ENCODE measurements around the gene PPDPF. TPM values are rescaled to one million over a fixed set of nuclear protein-coding genes. Genes with fewer than 3 reads are reported as not detected.
A peak's percentile ranks its signal among the peaks of the same experiment; 100 is the strongest.

PPDPF gene
- total and polyA plus RNA-seq, 2 donors (not counting 3 experiments of a cell fraction or from before 2014, with no cell fraction given), result 52.2 to 219 TPM

DNA sequence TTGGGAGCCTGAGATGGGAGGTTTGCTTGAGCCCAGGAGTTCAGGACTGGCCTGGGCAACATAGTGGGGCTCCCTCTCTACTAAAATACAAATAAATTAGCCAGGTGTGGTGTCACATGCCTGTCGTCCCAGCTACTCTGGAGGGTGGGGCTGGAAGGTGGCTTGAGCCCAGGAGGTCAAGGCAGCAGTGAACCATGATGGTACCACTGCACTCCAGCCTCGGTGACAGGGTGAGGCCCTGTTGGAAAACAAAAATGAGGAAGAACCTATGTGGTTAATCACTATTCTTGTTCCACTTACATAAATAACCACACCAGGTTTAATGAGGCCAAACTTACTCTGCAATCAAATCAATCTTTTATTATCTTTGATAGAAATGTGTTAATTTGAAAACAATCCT is 5.4 kb downstream of the PPDPF start:
- Histone ChIP-seq H3K27ac (ENCODE audit: insufficient read depth, low read depth, low read length) (no peak overlapping the region), H3K4me1 (ENCODE audit: control insufficient read depth, extremely low read depth, insufficient read depth, low read length) (peaks cover 10% of the 10 kb centered on the region), H3K27me3 (ENCODE audit: control insufficient read depth in 2 of 2, insufficient read depth in 2 of 2, low read length in 2 of 2) (no peaks in the 10 kb centered on the region), H3K9me3 (replicated peaks; ENCODE audit: control insufficient read depth, insufficient read depth, low read length) (no peaks in the 10 kb centered on the region), H3K79me2 (ENCODE audit: control insufficient read depth, insufficient read depth, low read length) (peaks cover 15% of the 10 kb centered on the region), H3K4me3 (replicated peaks in 1 of 3; ENCODE audit: insufficient read depth in 1 of 3, low read depth in 1 of 3, low read length in 3 of 3) (no peak overlapping the region), H3K4me2 (ENCODE audit: insufficient read depth, low read length) (no peak overlapping the region), H3K9me1 (replicated peaks; ENCODE audit: control insufficient read depth, extremely low read depth, insufficient read depth, low read length) (no peaks in the 10 kb centered on the region), H4K20me1 (replicated peaks; ENCODE audit: control insufficient read depth, extremely low read depth, insufficient read depth, low read length) (no peaks in the 10 kb centered on the region), H3K9ac (replicated peaks; ENCODE audit: extremely low read depth, insufficient read depth, low read length) (no peak overlapping the region), H2AFZ (ENCODE audit: low read depth, low read length) (no peak overlapping the region), H3K36me3 (ENCODE audit: control insufficient read depth in 2 of 2, extremely low read depth in 1 of 2, insufficient read depth in 2 of 2, low read length in 2 of 2) (peaks cover 0 to 2% of the 10 kb centered on the region in 2 experiments)
- BruUV-seq (replicated peaks), result no TSS peak
- FAIRE-seq (no peak), DNase-seq (ENCODE audit: low read depth, low spot score) (no peak)
- ChIA-PET POLR2A (no interaction called here), CTCF (no interaction called here)
- intact Hi-C loops (cut with micrococcal nuclease) (no loop called here), dilution Hi-C loops (cut with MboI; ENCODE audit: extremely low pct_ligation_motif_present, low sequenced_read_pairs) (no loop called here)
- peak; percentile 45 for TF ChIP-seq POLR2A (IDR thresholded peaks at IDR 0.05; ENCODE audit: low read depth, low read length)
- no peak for TF ChIP-seq FOS (IDR thresholded peaks at IDR 0.05; ENCODE audit: borderline replicate concordance, insufficient read depth, low read length)

DNA sequence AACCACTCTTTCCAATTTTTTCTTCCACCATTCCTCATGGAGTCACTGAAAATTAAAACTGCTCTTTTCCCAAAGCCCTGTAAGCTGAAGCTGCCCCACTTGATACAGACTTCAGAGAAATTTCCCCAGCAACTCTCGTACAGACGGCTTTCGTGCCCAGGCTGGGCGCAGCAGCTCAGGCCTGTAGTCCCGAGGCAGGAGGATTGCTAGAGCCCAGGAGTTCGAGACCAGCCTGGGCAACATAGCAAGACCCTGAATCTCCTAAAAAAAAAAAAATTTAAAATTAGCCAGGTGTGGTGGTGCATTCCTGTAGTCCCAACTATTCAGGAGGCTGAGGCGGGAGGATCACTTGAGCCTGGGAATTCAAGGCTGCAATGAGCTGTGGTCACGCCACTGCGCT is 6.6 kb downstream of the PPDPF start:
- CTCF ChIA-PET, result interaction anchor here (1.0 to 3.2 kb wide), 2 partner anchors 11 to 31 kb away, joined by 3 to 12 read pairs; partner anchors contain the start of gene PTK6
- dilution Hi-C loops (cut with MboI; ENCODE audit: extremely low pct_ligation_motif_present, low sequenced_read_pairs), result no loop called here
- H3K79me2 ChIP-seq (ENCODE audit: control insufficient read depth, insufficient read depth, low read length), result peaks cover 5% of the 10 kb centered on the region
- intact Hi-C loops (cut with micrococcal nuclease), result no loop called here
- BruUV-seq (replicated peaks), result no TSS peak
- no peak overlapping the region for H2AFZ ChIP-seq (ENCODE audit: low read depth, low read length)
- no peak overlapping the region for H3K4me2 ChIP-seq (ENCODE audit: insufficient read depth, low read length)
- H3K27me3 ChIP-seq (ENCODE audit: control insufficient read depth in 2 of 2, insufficient read depth in 2 of 2, low read length in 2 of 2), result no peaks in the 10 kb centered on the region
- H3K4me3 ChIP-seq (replicated peaks in 1 of 3; ENCODE audit: insufficient read depth in 1 of 3, low read depth in 1 of 3, low read length in 3 of 3), result no peak overlapping the region
- H3K4me1 ChIP-seq (ENCODE audit: control insufficient read depth, extremely low read depth, insufficient read depth, low read length), result peaks cover 4% of the 10 kb centered on the region
- DNase-seq (ENCODE audit: low read depth, low spot score) (no peak), FAIRE-seq (peak; percentile 26)
- no peaks in the 10 kb centered on the region for H4K20me1 ChIP-seq (replicated peaks; ENCODE audit: control insufficient read depth, extremely low read depth, insufficient read depth, low read length)
- no peak overlapping the region for H3K9ac ChIP-seq (replicated peaks; ENCODE audit: extremely low read depth, insufficient read depth, low read length)
- H3K36me3 ChIP-seq (ENCODE audit: control insufficient read depth in 2 of 2, extremely low read depth in 1 of 2, insufficient read depth in 2 of 2, low read length in 2 of 2), result peaks cover 0 to 2% of the 10 kb centered on the region in 2 experiments
- POLR2A ChIA-PET, result interaction anchor here (0.6 kb wide), 1 partner anchor 348 kb away, joined by 4 read pairs; no protein-coding TSS in a partner anchor
- H3K9me1 ChIP-seq (replicated peaks; ENCODE audit: control insufficient read depth, extremely low read depth, insufficient read depth, low read length), result no peaks in the 10 kb centered on the region
- H3K9me3 ChIP-seq (replicated peaks; ENCODE audit: control insufficient read depth, insufficient read depth, low read length), result no peaks in the 10 kb centered on the region
- H3K27ac ChIP-seq (ENCODE audit: insufficient read depth, low read depth, low read length), result no peak overlapping the region
- TF ChIP-seq EZH2 (IDR thresholded peaks at IDR 0.05; ENCODE audit: borderline replicate concordance, low read depth, low read length, severe bottlenecking) (no peak), MYC (IDR thresholded peaks at IDR 0.05; ENCODE audit: low read depth, low read length) (no peak), GATA2 (IDR thresholded peaks at IDR 0.05; ENCODE audit: insufficient read depth, insufficient read length, low read depth, low read length) (no peak), JUN (IDR thresholded peaks at IDR 0.05; ENCODE audit: borderline replicate concordance, insufficient read depth, insufficient read length, low read depth) (no peak), POLR2A (IDR thresholded peaks at IDR 0.05; ENCODE audit: low read depth, low read length) (no peak), POLR2AphosphoS5 (IDR thresholded peaks at IDR 0.05; ENCODE audit: insufficient read depth, low read depth, low read length) (no peak), FOS (IDR thresholded peaks at IDR 0.05; ENCODE audit: borderline replicate concordance, insufficient read depth, low read length) (no peak)
- TF ChIP-seq, protein P1, sequence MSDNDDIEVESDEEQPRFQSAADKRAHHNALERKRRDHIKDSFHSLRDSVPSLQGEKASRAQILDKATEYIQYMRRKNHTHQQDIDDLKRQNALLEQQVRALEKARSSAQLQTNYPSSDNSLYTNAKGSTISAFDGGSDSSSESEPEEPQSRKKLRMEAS (IDR thresholded peaks at IDR 0.05; ENCODE audit: insufficient read depth, insufficient read length), result no peak
- TF ChIP-seq, protein P2, sequence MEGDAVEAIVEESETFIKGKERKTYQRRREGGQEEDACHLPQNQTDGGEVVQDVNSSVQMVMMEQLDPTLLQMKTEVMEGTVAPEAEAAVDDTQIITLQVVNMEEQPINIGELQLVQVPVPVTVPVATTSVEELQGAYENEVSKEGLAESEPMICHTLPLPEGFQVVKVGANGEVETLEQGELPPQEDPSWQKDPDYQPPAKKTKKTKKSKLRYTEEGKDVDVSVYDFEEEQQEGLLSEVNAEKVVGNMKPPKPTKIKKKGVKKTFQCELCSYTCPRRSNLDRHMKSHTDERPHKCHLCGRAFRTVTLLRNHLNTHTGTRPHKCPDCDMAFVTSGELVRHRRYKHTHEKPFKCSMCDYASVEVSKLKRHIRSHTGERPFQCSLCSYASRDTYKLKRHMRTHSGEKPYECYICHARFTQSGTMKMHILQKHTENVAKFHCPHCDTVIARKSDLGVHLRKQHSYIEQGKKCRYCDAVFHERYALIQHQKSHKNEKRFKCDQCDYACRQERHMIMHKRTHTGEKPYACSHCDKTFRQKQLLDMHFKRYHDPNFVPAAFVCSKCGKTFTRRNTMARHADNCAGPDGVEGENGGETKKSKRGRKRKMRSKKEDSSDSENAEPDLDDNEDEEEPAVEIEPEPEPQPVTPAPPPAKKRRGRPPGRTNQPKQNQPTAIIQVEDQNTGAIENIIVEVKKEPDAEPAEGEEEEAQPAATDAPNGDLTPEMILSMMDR (IDR thresholded peaks at IDR 0.05; ENCODE audit: extremely low read depth in 1 of 2, insufficient read depth in 1 of 2, low read depth in 1 of 2, low read length in 2 of 2), result no peak
